DMS 273 (cell line): ENCODE results near the gene PYDC2.
A peak's percentile ranks its signal among the peaks of the same experiment; 100 is the strongest.
"Not testable (repeated sequence)": the region's sequence is repeated elsewhere in the genome, so short reads cannot be mapped to it uniquely, and the experiment has no call there.

Source experiments
- DNase-seq: peaks from one replicate; lab custom pipeline; 2025; ENCODE audit not compliant: unreplicated experiment; lab: John Stamatoyannopoulos, UW

Gene PYDC2

GRCh38 chr3:191460360-191460759 is 603 bp upstream of the PYDC2 start:
- no peak for DNase-seq

GRCh38 chr3:191470080-191470479 is 9.1 kb downstream of the PYDC2 start:
- no peak for DNase-seq

GRCh38 chr3:191470545-191470944 is 9.6 kb downstream of the PYDC2 start:
- no peak for DNase-seq

- DNase-seq: no peak
These were observed 12.8 kb downstream of the PYDC2 start for GRCh38 chr3:191473661-191474198.

- no peak for DNase-seq
These were observed 15.3 kb downstream of the PYDC2 start for GRCh38 chr3:191476066-191476772.

GRCh38 chr3:191483994-191484393 is 23.0 kb downstream of the PYDC2 start:
- not testable (repeated sequence) for DNase-seq

GRCh38 chr3:191484461-191484860 is 23.5 kb downstream of the PYDC2 start:
- no peak for DNase-seq

- no peak for DNase-seq
These were observed 31.6 kb downstream of the PYDC2 start for GRCh38 chr3:191492601-191493000.

- no peak for DNase-seq
These were observed 32.4 kb downstream of the PYDC2 start for GRCh38 chr3:191493336-191493735.

- DNase-seq: peak; percentile 51
These were observed 38.5 kb downstream of the PYDC2 start for GRCh38 chr3:191499307-191500080.

GRCh38 chr3:191500892-191501291 is 39.9 kb downstream of the PYDC2 start:
- no peak for DNase-seq

- DNase-seq: peak; percentile 22
These were observed 41.6 kb downstream of the PYDC2 start for GRCh38 chr3:191502583-191502982.

- no peak for DNase-seq
These were observed 48.1 kb downstream of the PYDC2 start for GRCh38 chr3:191509078-191509477.
